ENCODE results near the gene FICD. TPM values are rescaled to one million over a fixed set of nuclear protein-coding genes. Genes with fewer than 3 reads are reported as not detected.

The FICD gene
- total and polyA plus RNA-seq, 10 donors: 1.1 to 12.7 (median 7.7) TPM

- Histone ChIP-seq H3K36me3 (no peaks in the 10 kb centered on the region), H3K4me1 (peaks cover 3 to 28% (median 16%) of the 10 kb centered on the region in 6 donors), H3K4me3 (peak overlapping the region in 1 of 8 donors; percentile 46), H3K9me3 (no peaks in the 10 kb centered on the region), H3K27ac (no peak overlapping the region), H3K27me3 (replicated peaks in 1 of 7) (peaks cover 0 to under 1% (median 0%) of the 10 kb centered on the region in 7 donors)
- DNase-seq: no peak
- 38 to 54% (median 53%) methylated on average over 2 of the region's 2 CpGs for WGBS, 5 donors
- intact Hi-C loops (cut with DNase I; ENCODE audit: low total_unique reads): no loop called here
- TF ChIP-seq POLR2AphosphoS5 (IDR thresholded peaks at IDR 0.05) (no peak), POLR2A (IDR thresholded peaks at IDR 0.05) (no peak)
- TF ChIP-seq, protein P1, sequence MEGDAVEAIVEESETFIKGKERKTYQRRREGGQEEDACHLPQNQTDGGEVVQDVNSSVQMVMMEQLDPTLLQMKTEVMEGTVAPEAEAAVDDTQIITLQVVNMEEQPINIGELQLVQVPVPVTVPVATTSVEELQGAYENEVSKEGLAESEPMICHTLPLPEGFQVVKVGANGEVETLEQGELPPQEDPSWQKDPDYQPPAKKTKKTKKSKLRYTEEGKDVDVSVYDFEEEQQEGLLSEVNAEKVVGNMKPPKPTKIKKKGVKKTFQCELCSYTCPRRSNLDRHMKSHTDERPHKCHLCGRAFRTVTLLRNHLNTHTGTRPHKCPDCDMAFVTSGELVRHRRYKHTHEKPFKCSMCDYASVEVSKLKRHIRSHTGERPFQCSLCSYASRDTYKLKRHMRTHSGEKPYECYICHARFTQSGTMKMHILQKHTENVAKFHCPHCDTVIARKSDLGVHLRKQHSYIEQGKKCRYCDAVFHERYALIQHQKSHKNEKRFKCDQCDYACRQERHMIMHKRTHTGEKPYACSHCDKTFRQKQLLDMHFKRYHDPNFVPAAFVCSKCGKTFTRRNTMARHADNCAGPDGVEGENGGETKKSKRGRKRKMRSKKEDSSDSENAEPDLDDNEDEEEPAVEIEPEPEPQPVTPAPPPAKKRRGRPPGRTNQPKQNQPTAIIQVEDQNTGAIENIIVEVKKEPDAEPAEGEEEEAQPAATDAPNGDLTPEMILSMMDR (IDR thresholded peaks at IDR 0.05 in 8 of 11, conservative IDR thresholded peaks at IDR 0.05 in 3 of 11): no peak
These were observed 4.2 kb upstream of the FICD start for GRCh38 chr12:108510836-108511235.

DNA sequence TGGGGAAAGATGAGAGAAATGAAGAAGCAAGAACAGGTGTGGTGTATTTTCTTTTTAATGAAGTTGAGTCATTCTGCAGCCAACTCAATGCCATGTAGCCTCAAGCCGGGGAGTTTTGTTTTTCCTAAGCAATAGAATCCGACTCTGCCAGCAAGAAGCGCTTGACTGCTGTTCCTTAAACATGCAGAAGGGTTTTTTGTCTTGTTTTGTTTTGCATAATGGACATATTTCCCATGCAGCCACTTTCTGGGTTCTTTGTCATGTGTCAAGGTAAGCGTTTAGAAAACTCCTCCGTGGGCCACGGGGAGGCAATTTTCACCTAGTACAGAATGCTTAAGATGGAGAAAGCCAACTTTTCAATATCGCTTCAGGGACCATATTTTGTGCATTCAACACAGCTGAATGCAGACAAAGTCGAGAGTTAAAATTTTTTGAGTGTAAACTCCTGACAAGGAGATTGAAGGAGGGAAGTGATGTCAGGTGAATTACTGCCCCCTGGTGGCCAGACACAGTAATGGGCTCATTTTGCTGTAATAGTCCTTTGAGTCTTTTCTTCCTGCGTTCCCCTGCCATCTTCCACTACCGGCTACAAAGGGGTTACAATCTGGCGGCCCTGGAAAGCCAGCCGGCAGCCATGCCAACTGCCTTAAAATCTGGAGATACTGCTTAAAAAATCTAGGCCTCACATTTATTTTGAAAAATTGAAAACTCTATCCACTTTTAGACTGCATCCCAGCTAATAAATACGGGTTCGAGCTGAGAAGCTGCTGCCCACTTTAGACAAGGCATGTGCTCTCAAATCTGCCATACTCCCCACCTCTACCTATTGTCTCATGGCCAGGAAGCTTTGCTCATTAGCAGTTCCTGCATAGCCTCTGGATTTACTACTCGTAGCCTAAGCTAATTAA lies 3.2 kb upstream of the FICD start:
- TF ChIP-seq, protein P1 (IDR thresholded peaks at IDR 0.05 in 8 of 11, conservative IDR thresholded peaks at IDR 0.05 in 3 of 11): peak; percentile 65 to 92 (median 87)
- no peak for TF ChIP-seq POLR2AphosphoS5 (IDR thresholded peaks at IDR 0.05)
- WGBS, 5 donors: 30 to 40% (median 31%) methylated on average over 15 of the region's 15 CpGs
- H3K27ac ChIP-seq: no peak overlapping the region
- H3K4me1 ChIP-seq: peaks cover 8 to 38% (median 25%) of the 10 kb centered on the region in 6 donors
- no peaks in the 10 kb centered on the region for H3K9me3 ChIP-seq
- H3K4me3 ChIP-seq: peak overlapping the region in 2 of 8 donors; percentile 22 to 46
- H3K36me3 ChIP-seq: peaks cover 0 to 2% (median under 1%) of the 10 kb centered on the region in 6 donors
- DNase-seq: peak; percentile 86
- intact Hi-C loops (cut with DNase I; ENCODE audit: low total_unique reads): no loop called here
- H3K27me3 ChIP-seq (replicated peaks in 1 of 7): no peaks in the 10 kb centered on the region

GRCh38 chr12:108514468-108514972 lies 557 bp upstream of the FICD start:
- Histone ChIP-seq H3K4me1 (peaks cover 8 to 49% (median 26%) of the 10 kb centered on the region in 6 donors), H3K9me3 (no peaks in the 10 kb centered on the region), H3K4me3 (peak overlapping the region; percentile 78 to 95 (median 89)), H3K36me3 (peaks cover 0 to 28% (median 22%) of the 10 kb centered on the region in 6 donors), H3K27ac (peak overlapping the region in 6 of 8 donors; percentile 62 to 91 (median 84)), H3K27me3 (replicated peaks in 1 of 7) (no peaks in the 10 kb centered on the region)
- DNase-seq: no peak
- TF ChIP-seq POLR2AphosphoS5 (IDR thresholded peaks at IDR 0.05): no peak
- TF ChIP-seq, protein P1 (IDR thresholded peaks at IDR 0.05 in 8 of 11, conservative IDR thresholded peaks at IDR 0.05 in 3 of 11): no peak
- no peak for TF ChIP-seq POLR2A (IDR thresholded peaks at IDR 0.05)
- intact Hi-C loops (cut with DNase I; ENCODE audit: low total_unique reads): no loop called here
- WGBS, 5 donors: 22 to 30% (median 27%) methylated on average over 19 of the region's 19 CpGs

DNA sequence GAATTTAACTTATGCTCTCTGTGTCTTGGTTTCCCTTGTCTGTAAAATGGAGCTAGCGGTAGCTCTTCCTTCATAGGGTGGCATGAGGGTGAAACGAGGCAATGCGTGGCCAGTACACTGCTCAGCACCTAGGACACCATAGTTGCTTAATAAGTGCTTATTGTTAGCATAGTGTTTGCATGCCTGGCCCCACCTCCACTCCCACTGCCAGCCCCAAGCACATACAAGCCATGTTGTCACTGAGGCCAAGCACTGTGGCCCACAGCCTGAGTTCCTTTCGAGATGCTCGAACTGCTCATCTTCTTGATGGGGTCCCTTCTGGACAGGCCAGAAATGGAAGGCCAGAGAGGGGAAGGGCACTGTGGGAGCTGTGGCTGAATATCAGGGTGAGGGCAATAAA lies 839 bp downstream of the FICD start:
- peak; percentile 80 for DNase-seq
- Histone ChIP-seq H3K27ac (peak overlapping the region in 5 of 8 donors; percentile 78 to 91 (median 86)), H3K27me3 (replicated peaks in 1 of 7) (no peaks in the 10 kb centered on the region), H3K9me3 (no peaks in the 10 kb centered on the region), H3K36me3 (peaks cover 0 to 42% (median 35%) of the 10 kb centered on the region in 6 donors), H3K4me1 (peaks cover 8 to 49% (median 26%) of the 10 kb centered on the region in 6 donors), H3K4me3 (peak overlapping the region; percentile 78 to 95 (median 89))
- intact Hi-C loops (cut with DNase I; ENCODE audit: low total_unique reads): no loop called here
- WGBS, 5 donors: 48 to 70% (median 57%) methylated on average over 4 to 5 of the region's 5 CpGs
- no peak for TF ChIP-seq POLR2A (IDR thresholded peaks at IDR 0.05)
- TF ChIP-seq POLR2AphosphoS5 (IDR thresholded peaks at IDR 0.05): no peak
- TF ChIP-seq, protein P1 (IDR thresholded peaks at IDR 0.05 in 8 of 11, conservative IDR thresholded peaks at IDR 0.05 in 3 of 11): no peak
